ENCODE results near the gene MED9.

DNA sequence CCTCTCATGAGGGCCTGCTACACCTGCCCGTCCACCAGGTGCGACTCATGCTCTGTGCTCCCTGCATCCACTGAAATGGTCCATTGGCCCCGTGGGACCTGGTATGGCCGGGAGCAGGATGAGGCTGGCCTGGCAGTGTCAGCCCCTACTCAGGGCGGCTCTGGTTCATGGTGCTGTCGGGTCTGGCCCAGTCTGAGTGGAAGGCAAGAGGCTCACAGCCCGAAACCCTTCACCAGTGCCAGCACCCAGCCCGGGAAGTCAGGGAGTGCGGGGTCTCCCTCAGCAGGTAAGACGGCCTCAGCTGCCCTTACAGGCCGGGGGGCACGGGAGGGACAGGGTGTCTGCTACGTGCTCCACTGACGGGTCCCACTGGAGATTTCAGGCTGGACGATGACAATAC, 59.9 kb downstream of the MED9 start:
- TF ChIP-seq RAD21 (IDR thresholded peaks at IDR 0.05; ENCODE audit: low read depth) (no peak), ZBTB7A (IDR thresholded peaks at IDR 0.05; ENCODE audit: low read depth) (no peak), YY1 (IDR thresholded peaks at IDR 0.05; ENCODE audit: low read depth) (no peak), NFIC (IDR thresholded peaks at IDR 0.05) (no peak)
- TF ChIP-seq, protein P1, sequence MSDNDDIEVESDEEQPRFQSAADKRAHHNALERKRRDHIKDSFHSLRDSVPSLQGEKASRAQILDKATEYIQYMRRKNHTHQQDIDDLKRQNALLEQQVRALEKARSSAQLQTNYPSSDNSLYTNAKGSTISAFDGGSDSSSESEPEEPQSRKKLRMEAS (IDR thresholded peaks at IDR 0.05), result no peak
